ACHN (cell line): ENCODE measurements around the gene EPB41L2.
"Not testable (repeated sequence)": the region's sequence is repeated elsewhere in the genome, so short reads cannot be mapped to it uniquely, and the experiment has no call there.

Source experiments
- DNase-seq: peaks from one replicate; pipeline ENCODE4 v3.0.0-alpha.2; 2015
- in situ Hi-C: cut with HindIII; loops from 2 replicates; pipeline ENCODE4 v1.10.0; 2017; ENCODE audit warnings: low sequenced_read_pairs, low pct_ligation_motif_present, low pct_unique_long_range_greater_than_20kb

Gene EPB41L2

GRCh38 chr6:130822736-130823135, 240.3 kb downstream of the EPB41L2 start:
- in situ Hi-C loops: no loop called here
- no peak for DNase-seq

GRCh38 chr6:130815200-130816071, 247.6 kb downstream of the EPB41L2 start:
- in situ Hi-C loops: no loop called here
- no peak for DNase-seq

- in situ Hi-C loops: no loop called here
- DNase-seq: no peak
Observed at GRCh38 chr6:130814506-130814905, 248.5 kb downstream of the EPB41L2 start.

- in situ Hi-C loops: no loop called here
- no peak for DNase-seq
Observed at GRCh38 chr6:130811932-130812331, 251.1 kb downstream of the EPB41L2 start.

- in situ Hi-C loops: no loop called here
- no peak for DNase-seq
Observed at GRCh38 chr6:130810307-130811030, 252.6 kb downstream of the EPB41L2 start.

- DNase-seq, in situ Hi-C loops: not testable (repeated sequence)
Observed at GRCh38 chr6:130801368-130801767, 261.7 kb downstream of the EPB41L2 start.

- in situ Hi-C loops: no loop called here
- no peak for DNase-seq
Observed at GRCh38 chr6:130797061-130797460, 266.0 kb downstream of the EPB41L2 start.

GRCh38 chr6:130796313-130796905, 266.6 kb downstream of the EPB41L2 start:
- DNase-seq: no peak
- in situ Hi-C loops: no loop called here

GRCh38 chr6:130794738-130795137, 268.3 kb downstream of the EPB41L2 start:
- DNase-seq: no peak
- in situ Hi-C loops: no loop called here

GRCh38 chr6:130794010-130794697, 268.9 kb downstream of the EPB41L2 start:
- in situ Hi-C loops: no loop called here
- no peak for DNase-seq
